ENCODE results near the gene PCNX2. TPM values are rescaled to one million over a fixed set of nuclear protein-coding genes. Genes with fewer than 3 reads are reported as not detected.

The PCNX2 gene
- total and polyA plus RNA-seq, 2 of the 8 experiments (the other 6 are each of a cell fraction or from before 2014, with no cell fraction given) = 46.1 to 57.6 TPM

GRCh38 chr1:233326319-233326718 lies 30.8 kb upstream of the PCNX2 start:
- H2AK5ac ChIP-seq (ENCODE audit: low read depth, low read length) = no peak overlapping the region
- H2BK20ac ChIP-seq (ENCODE audit: low read length) = no peak overlapping the region
- H3K36me3 ChIP-seq (ENCODE audit: control insufficient read depth in 2 of 4, insufficient read depth in 4 of 4, low read length in 3 of 4) = no peaks in the 10 kb centered on the region
- peak overlapping the region in 1 of 4 experiments; percentile 66; a peak in 3 of 8 replicates for H3K4me3 ChIP-seq (ENCODE audit: extremely low read depth in 1 of 4, insufficient read depth in 2 of 4, low read depth in 3 of 4, low read length in 4 of 4)
- H3K14ac ChIP-seq (ENCODE audit: insufficient read length) = no peak overlapping the region
- DNase-seq (ENCODE audit: low read depth in 1 of 2, low spot score in 2 of 2) (no peak), FAIRE-seq (no peak)
- H3K4me2 ChIP-seq (ENCODE audit: insufficient read depth in 1 of 2, low read depth in 2 of 2, low read length in 2 of 2) = peak overlapping the region; percentile 86 to 98
- ChIA-PET CTCF (ENCODE audit: partially characterized antibody) (interaction anchor here (1.1 kb wide), 1 partner anchor 26 kb away, joined by 3 read pairs; no protein-coding TSS in a partner anchor), POLR2A (ENCODE audit: partially characterized antibody) (no interaction called here)
- H4K5ac ChIP-seq (ENCODE audit: insufficient read length, low read depth, low read length) = no peak overlapping the region
- no peaks in the 10 kb centered on the region for H3K9me3 ChIP-seq (ENCODE audit: insufficient read depth in 2 of 2, low read depth in 1 of 2, low read length in 1 of 2)
- no peak overlapping the region for H3K18ac ChIP-seq (ENCODE audit: extremely low read depth, low read length)
- H3K23me2 ChIP-seq (ENCODE audit: low read depth, low read length) = peaks cover 15% of the 10 kb centered on the region
- H4K20me1 ChIP-seq (replicated peaks in 1 of 2; ENCODE audit: control insufficient read depth in 1 of 2, insufficient read depth in 2 of 2, low read length in 2 of 2) = peaks cover 7 to 8% of the 10 kb centered on the region in 2 experiments
- no peak overlapping the region for H3K23ac ChIP-seq (ENCODE audit: insufficient read length)
- no peak overlapping the region for H4K8ac ChIP-seq (ENCODE audit: extremely low read depth, insufficient read depth, low read length)
- H3K56ac ChIP-seq (replicated peaks; ENCODE audit: insufficient read length, low read depth, low read length) = no peak overlapping the region
- H2BK12ac ChIP-seq (ENCODE audit: low read depth, low read length) = no peak overlapping the region
- H2BK120ac ChIP-seq (replicated peaks; ENCODE audit: low read depth, low read length) = no peak overlapping the region
- H3K4ac ChIP-seq (replicated peaks; ENCODE audit: insufficient read length, low read depth, low read length) = no peak overlapping the region
- H2AFZ ChIP-seq (ENCODE audit: low read length) = no peak overlapping the region
- no peak overlapping the region for H3K9ac ChIP-seq (replicated peaks in 1 of 4; ENCODE audit: extremely low read depth in 1 of 4, low read depth in 3 of 4, low read length in 3 of 4)
- H2BK15ac ChIP-seq (ENCODE audit: low read length) = no peak overlapping the region
- peaks cover 5% of the 10 kb centered on the region; the same call in 1 of the 2 replicates for H3K79me1 ChIP-seq (ENCODE audit: low read depth, low read length)
- H3K27me3 ChIP-seq (replicated peaks in 1 of 4; ENCODE audit: control insufficient read depth in 3 of 4, extremely low read depth in 1 of 4, insufficient read depth in 3 of 4, low read length in 3 of 4) = peaks cover 0 to 12% (median 7%) of the 10 kb centered on the region in 4 experiments; a peak in 5 of 7 replicates
- no peak overlapping the region for H4K91ac ChIP-seq (replicated peaks; ENCODE audit: insufficient read length, low read length)
- no peak overlapping the region for H2BK5ac ChIP-seq (ENCODE audit: low read depth, low read length)
- H3K27ac ChIP-seq (ENCODE audit: low read depth, low read length) = no peak overlapping the region
- H3K4me1 ChIP-seq (replicated peaks in 1 of 4; ENCODE audit: control insufficient read depth in 3 of 4, insufficient read depth in 4 of 4, low read length in 3 of 4) = peaks cover 2 to 10% (median 5%) of the 10 kb centered on the region in 4 experiments; a peak in 6 of 7 replicates
- H3K79me2 ChIP-seq (ENCODE audit: control insufficient read depth in 1 of 2, insufficient read depth in 2 of 2, low read length in 2 of 2) = peaks cover 0 to 24% of the 10 kb centered on the region in 2 experiments; a peak in 2 of 4 replicates
- TF ChIP-seq RBBP5 (IDR thresholded peaks at IDR 0.05; ENCODE audit: borderline replicate concordance, low read depth, low read length) = no peak
- no peak for TF ChIP-seq ATF3 (IDR thresholded peaks at IDR 0.05; ENCODE audit: insufficient read depth, low read depth, low read length)
